Osteoblast (primary cell): ENCODE measurements around the gene PRKAR1B. TPM values are rescaled to one million over a fixed set of nuclear protein-coding genes. Genes with fewer than 3 reads are reported as not detected.

Source experiments
- DNase-seq: peaks from one replicate; pipeline ENCODE4 v3.0.0; 2011; ENCODE audit warnings: low spot score, mixed read lengths; ENCODE audit not compliant: insufficient read length; ENCODE audit errors: missing footprints
- H2AFZ ChIP-seq: 2 replicates; pipeline ENCODE4 v1.6.0; 2011; ENCODE audit warnings: mild to moderate bottlenecking, low read length
- H3K27ac ChIP-seq: 2 replicates; pipeline ENCODE4 v1.5.1; 2011; ENCODE audit warnings: mild to moderate bottlenecking, low read depth, low read length, moderate library complexity
- H3K27me3 ChIP-seq: 2 replicates; pipeline ENCODE4 v1.6.0; 2012; ENCODE audit warnings: mild to moderate bottlenecking, control low read depth, inconsistent platforms, low read length, moderate library complexity; ENCODE audit not compliant: insufficient read depth
- H3K36me3 ChIP-seq: 2 replicates; pipeline ENCODE4 v1.5.1; 2011; ENCODE audit warnings: mild to moderate bottlenecking, low read length, control low read depth, moderate library complexity; ENCODE audit not compliant: insufficient read depth
- H3K4me1 ChIP-seq: 2 replicates; pipeline ENCODE4 v1.5.1; 2011; ENCODE audit warnings: mild to moderate bottlenecking, low read length, control low read depth, moderate library complexity; ENCODE audit not compliant: insufficient read depth
- H3K4me2 ChIP-seq: 2 replicates; pipeline ENCODE4 v1.6.0; 2011; ENCODE audit warnings: mild to moderate bottlenecking, low read length; ENCODE audit not compliant: insufficient read depth
- H3K4me3 ChIP-seq: fragments of 200-600 bp; sonication (generic); 3 replicates; pipeline ENCODE4 v1.5.1; 2012; ENCODE audit warnings: mild to moderate bottlenecking, low read length, inconsistent platforms; ENCODE audit not compliant: insufficient read depth
- H3K79me2 ChIP-seq: 2 replicates; pipeline ENCODE4 v1.6.0; 2012; ENCODE audit warnings: mild to moderate bottlenecking, low read length, control low read depth, inconsistent platforms; ENCODE audit not compliant: insufficient read depth
- H3K9me3 ChIP-seq: 2 replicates; pipeline ENCODE4 v1.5.1; 2011; ENCODE audit warnings: low read depth, low read length, control low read depth
- H4K20me1 ChIP-seq: 2 replicates; pipeline ENCODE4 v1.6.0; 2012; ENCODE audit warnings: mild to moderate bottlenecking, low read length, control low read depth; ENCODE audit not compliant: insufficient read depth
- total RNA-seq: library from RNA; depleted of rRNA; stranded (reverse); fragments of >200 nt; gene quantifications from 2 replicates; pipeline ENCODE4 v1.2.3, GENCODE V29; 2012
- TF ChIP-seq, protein P1 (sequence below): IDR thresholded peaks from 2 replicates; pipeline ENCODE4 v1.5.1; 2011; ENCODE audit warnings: mild to moderate bottlenecking, low read depth, low read length, moderate library complexity; ENCODE audit errors: extremely low read depth

The PRKAR1B gene
- total RNA-seq, 1 donor: 6.5 TPM

DNA sequence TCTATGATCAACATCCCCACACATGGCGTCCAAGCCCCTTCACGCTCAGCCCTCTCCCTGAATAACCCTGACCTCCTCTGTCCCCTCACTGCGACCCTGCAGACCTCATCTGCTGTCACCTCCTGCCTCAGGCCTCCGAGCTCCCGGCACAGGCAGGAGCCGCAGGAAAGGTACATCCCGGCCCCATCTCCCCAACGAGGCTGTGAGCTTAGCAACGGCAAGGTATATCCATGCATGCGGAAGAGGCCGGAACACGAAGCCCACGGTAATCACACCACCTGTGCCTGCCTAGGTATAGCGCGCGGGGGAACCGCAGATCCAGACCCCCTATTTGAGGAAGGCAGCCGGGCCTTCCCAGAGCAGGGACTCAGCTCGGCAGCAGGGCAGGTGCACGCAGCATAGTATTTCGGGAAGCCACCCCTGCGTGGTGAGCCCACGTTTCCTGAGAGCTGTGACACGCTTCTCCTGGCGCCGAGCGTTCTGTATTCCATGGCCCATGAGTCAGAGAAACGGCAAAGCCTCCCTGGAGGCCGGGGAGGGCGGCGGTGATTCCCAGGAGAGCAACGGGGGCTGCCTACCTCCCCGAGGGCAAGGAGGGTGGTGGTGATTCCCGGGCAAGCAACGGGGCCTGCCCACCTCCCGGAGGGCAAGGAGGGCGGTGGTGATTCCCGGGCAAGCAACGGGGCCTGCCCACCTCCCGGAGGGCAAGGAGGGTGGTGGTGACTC lies 50.7 kb downstream of the PRKAR1B start:
- no peak overlapping the region for H3K4me3 ChIP-seq
- no peak overlapping the region for H3K4me2 ChIP-seq
- no peaks in the 10 kb centered on the region for H3K79me2 ChIP-seq
- TF ChIP-seq, protein P1, sequence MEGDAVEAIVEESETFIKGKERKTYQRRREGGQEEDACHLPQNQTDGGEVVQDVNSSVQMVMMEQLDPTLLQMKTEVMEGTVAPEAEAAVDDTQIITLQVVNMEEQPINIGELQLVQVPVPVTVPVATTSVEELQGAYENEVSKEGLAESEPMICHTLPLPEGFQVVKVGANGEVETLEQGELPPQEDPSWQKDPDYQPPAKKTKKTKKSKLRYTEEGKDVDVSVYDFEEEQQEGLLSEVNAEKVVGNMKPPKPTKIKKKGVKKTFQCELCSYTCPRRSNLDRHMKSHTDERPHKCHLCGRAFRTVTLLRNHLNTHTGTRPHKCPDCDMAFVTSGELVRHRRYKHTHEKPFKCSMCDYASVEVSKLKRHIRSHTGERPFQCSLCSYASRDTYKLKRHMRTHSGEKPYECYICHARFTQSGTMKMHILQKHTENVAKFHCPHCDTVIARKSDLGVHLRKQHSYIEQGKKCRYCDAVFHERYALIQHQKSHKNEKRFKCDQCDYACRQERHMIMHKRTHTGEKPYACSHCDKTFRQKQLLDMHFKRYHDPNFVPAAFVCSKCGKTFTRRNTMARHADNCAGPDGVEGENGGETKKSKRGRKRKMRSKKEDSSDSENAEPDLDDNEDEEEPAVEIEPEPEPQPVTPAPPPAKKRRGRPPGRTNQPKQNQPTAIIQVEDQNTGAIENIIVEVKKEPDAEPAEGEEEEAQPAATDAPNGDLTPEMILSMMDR: no peak
- no peak overlapping the region for H3K27ac ChIP-seq
- peak; percentile 83 for DNase-seq
- H3K27me3 ChIP-seq: no peaks in the 10 kb centered on the region
- no peak overlapping the region for H2AFZ ChIP-seq
- H3K36me3 ChIP-seq: no peaks in the 10 kb centered on the region
- no peaks in the 10 kb centered on the region for H3K4me1 ChIP-seq
- no peaks in the 10 kb centered on the region for H3K9me3 ChIP-seq
- H4K20me1 ChIP-seq: no peaks in the 10 kb centered on the region

DNA sequence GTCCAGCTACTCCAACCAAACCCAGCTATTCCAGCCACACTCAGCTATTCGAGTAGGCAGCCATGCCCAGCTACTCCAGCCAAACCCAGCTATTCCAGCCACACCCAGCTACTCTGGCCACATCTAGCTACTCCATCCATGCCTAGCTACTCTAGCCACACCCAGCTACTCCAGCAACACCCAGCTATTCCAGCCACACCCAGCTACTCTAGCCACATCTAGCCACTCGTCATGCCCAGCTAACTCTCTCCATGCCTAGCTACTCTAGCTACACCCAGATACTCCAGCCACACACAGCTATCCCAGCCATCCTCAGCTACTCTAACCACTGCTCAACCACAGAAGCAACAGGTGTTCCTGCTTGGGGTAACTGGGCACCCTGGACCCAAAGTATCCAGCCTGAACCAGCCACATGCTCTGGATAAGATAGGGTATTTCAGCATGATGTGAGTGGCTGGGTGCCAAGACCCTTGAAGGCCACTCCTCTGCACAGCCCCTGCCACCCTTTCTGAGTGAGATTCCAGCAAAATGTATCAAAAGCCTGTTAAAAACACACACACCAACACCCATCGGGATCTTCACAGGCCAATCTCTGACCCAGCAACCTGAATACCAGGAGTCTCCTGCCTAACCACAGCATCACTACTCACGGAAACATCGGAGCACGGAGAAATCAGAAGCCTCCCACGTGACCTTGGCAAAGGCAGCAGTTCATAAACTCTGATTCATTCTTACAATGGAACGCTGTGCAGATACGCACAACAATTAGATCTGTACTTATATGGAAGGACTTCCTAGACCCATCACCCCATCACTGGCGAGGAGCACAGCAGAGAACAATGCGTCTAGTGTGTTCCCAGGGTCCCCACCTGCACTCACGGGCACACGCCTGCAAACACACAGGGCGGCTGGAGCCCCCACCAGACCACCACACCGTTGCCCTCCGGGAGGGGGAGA lies 52.3 kb downstream of the PRKAR1B start:
- Histone ChIP-seq H3K9me3 (no peaks in the 10 kb centered on the region), H3K4me2 (no peak overlapping the region), H3K27me3 (no peaks in the 10 kb centered on the region), H3K79me2 (no peaks in the 10 kb centered on the region), H3K4me3 (no peak overlapping the region), H3K36me3 (no peaks in the 10 kb centered on the region), H4K20me1 (no peaks in the 10 kb centered on the region), H3K27ac (no peak overlapping the region), H3K4me1 (no peaks in the 10 kb centered on the region), H2AFZ (no peak overlapping the region)
- DNase-seq: peak; percentile 82
- TF ChIP-seq, protein P1: no peak

GRCh38 chr7:673681-674453 lies 53.2 kb downstream of the PRKAR1B start:
- Histone ChIP-seq H3K9me3 (no peaks in the 10 kb centered on the region), H3K4me1 (no peaks in the 10 kb centered on the region), H3K79me2 (no peaks in the 10 kb centered on the region), H3K4me3 (no peak overlapping the region), H3K4me2 (no peak overlapping the region), H3K36me3 (no peaks in the 10 kb centered on the region), H2AFZ (no peak overlapping the region), H3K27me3 (no peaks in the 10 kb centered on the region), H3K27ac (no peak overlapping the region), H4K20me1 (no peaks in the 10 kb centered on the region)
- DNase-seq: peak; percentile 35
- TF ChIP-seq, protein P1: no peak
